DOHH2 (cell line): Measurements from ENCODE around the gene LRRTM4.

Experiments used
- CTCF ChIP-seq: fragments of 200-600 bp; sonication (generic); IDR thresholded peaks from one replicate; pipeline ENCODE4 v1.5.1; 2014; ENCODE audit warnings: antibody characterized with exemption, mild to moderate bottlenecking, low read depth, low read length; ENCODE audit not compliant: poor library complexity, severe bottlenecking
- EZH2phosphoT487 ChIP-seq: fragments of 200-600 bp; sonication (generic); IDR thresholded peaks from 2 replicates; pipeline ENCODE4 v1.6.1; 2017; ENCODE audit warnings: borderline replicate concordance, mild to moderate bottlenecking, antibody characterized with exemption, low read length, moderate library complexity, mixed read lengths

DNA sequence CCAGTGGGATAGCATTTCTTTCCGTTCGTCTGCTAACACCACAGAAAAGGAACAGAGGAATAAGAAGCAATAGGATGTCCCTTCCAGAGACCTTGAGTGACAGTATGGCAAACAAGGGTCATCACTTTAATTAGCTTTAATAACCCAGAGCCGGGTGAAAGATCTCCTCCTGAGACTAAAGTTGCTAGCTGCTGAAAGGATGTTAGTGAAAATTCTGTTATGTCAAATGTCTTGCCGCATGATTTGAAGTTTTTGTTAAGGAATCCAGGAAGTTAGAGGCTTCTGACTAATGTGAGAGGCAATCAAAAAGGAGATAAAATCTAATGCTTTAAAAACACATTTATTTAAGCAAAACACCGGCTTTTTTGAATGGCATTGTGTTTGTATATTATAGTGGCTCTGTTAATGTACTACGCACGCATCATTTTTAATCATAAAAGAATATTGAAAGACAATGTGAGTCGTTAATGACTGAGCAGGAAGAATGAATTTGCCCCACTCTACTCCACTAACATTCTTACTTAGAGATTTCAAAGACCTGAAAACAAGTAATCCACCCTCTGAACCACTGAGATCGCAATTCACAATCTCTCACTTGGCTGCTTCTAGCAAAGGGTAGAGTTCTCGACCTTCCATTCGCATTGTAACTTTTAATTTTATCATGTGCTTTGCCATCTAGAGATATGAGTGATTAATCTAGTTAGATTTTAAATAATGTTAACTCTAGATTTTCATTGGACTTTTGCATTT, 536.6 kb downstream of the LRRTM4 start:
- TF ChIP-seq CTCF = no peak
- TF ChIP-seq EZH2phosphoT487 = no peak
